ENCODE measurements around the gene ERICH6B. TPM values are rescaled to one million over a fixed set of nuclear protein-coding genes. Genes with fewer than 3 reads are reported as not detected.

The ERICH6B gene
- polyA plus RNA-seq, 1 donor, result 2.1 TPM

- no peaks in the 10 kb centered on the region for H3K36me3 ChIP-seq (ENCODE audit: control insufficient read depth, insufficient read depth, low read length)
- H3K4me3 ChIP-seq (ENCODE audit: low read length), result no peak overlapping the region
- WGBS (ENCODE audit: insufficient coverage, low lambda C conversion rate), result 100% methylated on average over 2 of the region's 7 CpGs
- H3K4me1 ChIP-seq (ENCODE audit: control insufficient read depth, insufficient read depth, low read length), result no peaks in the 10 kb centered on the region
- no peak for DNase-seq
- H3K27me3 ChIP-seq (ENCODE audit: control insufficient read depth, insufficient read depth, low read length), result peaks cover 3% of the 10 kb centered on the region
- H3K9me3 ChIP-seq (ENCODE audit: control insufficient read depth, low read depth, low read length), result no peaks in the 10 kb centered on the region
- H3K27ac ChIP-seq (ENCODE audit: low read length), result no peak overlapping the region
These were observed 15.3 kb upstream of the ERICH6B start for GRCh38 chr13:45630791-45631190.

DNA sequence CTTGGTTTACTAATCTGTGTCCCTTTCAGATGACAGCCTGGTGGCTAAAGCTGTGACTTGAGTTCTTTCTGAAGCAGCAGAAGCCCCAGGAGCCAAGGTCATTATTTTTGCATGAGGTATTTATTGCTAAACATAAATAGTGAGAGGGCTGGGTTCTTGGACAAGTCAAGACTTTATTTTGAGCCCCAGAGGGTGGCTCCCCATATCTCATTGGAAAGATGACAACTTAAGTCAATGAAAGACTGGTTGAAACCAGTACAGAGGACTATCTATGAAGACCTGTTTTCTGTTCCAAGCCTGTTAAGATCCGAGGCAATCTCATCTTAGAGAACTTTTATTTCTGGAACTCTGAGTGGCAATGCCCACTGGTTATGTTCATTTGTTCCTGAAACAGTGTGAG is 14.4 kb upstream of the ERICH6B start:
- no peak for DNase-seq
- no peaks in the 10 kb centered on the region for H3K4me1 ChIP-seq (ENCODE audit: control insufficient read depth, insufficient read depth, low read length)
- no peak overlapping the region for H3K27ac ChIP-seq (ENCODE audit: low read length)
- H3K36me3 ChIP-seq (ENCODE audit: control insufficient read depth, insufficient read depth, low read length), result no peaks in the 10 kb centered on the region
- H3K9me3 ChIP-seq (ENCODE audit: control insufficient read depth, low read depth, low read length), result no peaks in the 10 kb centered on the region
- peaks cover 3% of the 10 kb centered on the region for H3K27me3 ChIP-seq (ENCODE audit: control insufficient read depth, insufficient read depth, low read length)
- no CpG with 5 or more reads among the region's 1 CpG for WGBS (ENCODE audit: insufficient coverage, low lambda C conversion rate)
- no peak overlapping the region for H3K4me3 ChIP-seq (ENCODE audit: low read length)

DNA sequence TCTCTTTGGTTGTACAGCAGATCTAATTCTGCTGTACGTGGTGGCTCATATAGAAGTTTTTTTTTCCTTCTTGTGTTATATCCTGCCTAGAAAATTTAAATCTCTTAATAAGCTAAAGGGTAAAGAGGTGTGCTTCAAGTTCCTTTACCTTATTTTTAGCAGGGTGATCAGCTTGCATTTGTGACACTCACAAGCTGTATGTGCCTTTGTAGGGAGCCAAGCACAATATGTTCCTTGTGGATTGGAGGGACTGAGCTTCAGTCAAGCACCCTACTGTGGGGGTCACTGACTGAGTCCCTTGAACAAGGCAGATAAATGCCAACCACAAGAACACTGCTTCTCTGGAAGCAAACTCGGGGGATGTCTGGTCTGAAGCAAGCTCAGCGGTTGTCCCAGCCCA is 12.6 kb upstream of the ERICH6B start:
- WGBS (ENCODE audit: insufficient coverage, low lambda C conversion rate), result no CpG with 5 or more reads among the region's 3 CpGs
- no peaks in the 10 kb centered on the region for H3K36me3 ChIP-seq (ENCODE audit: control insufficient read depth, insufficient read depth, low read length)
- peaks cover 3% of the 10 kb centered on the region for H3K27me3 ChIP-seq (ENCODE audit: control insufficient read depth, insufficient read depth, low read length)
- H3K9me3 ChIP-seq (ENCODE audit: control insufficient read depth, low read depth, low read length), result no peaks in the 10 kb centered on the region
- no peaks in the 10 kb centered on the region for H3K4me1 ChIP-seq (ENCODE audit: control insufficient read depth, insufficient read depth, low read length)
- no peak overlapping the region for H3K4me3 ChIP-seq (ENCODE audit: low read length)
- DNase-seq, result no peak
- no peak overlapping the region for H3K27ac ChIP-seq (ENCODE audit: low read length)

- WGBS (ENCODE audit: insufficient coverage, low lambda C conversion rate), result no CpG with 5 or more reads among the region's 1 CpG
- no peak for DNase-seq
- no peaks in the 10 kb centered on the region for H3K9me3 ChIP-seq (ENCODE audit: control insufficient read depth, low read depth, low read length)
- H3K27ac ChIP-seq (ENCODE audit: low read length), result no peak overlapping the region
- peaks cover 3% of the 10 kb centered on the region for H3K27me3 ChIP-seq (ENCODE audit: control insufficient read depth, insufficient read depth, low read length)
- no peaks in the 10 kb centered on the region for H3K36me3 ChIP-seq (ENCODE audit: control insufficient read depth, insufficient read depth, low read length)
- H3K4me1 ChIP-seq (ENCODE audit: control insufficient read depth, insufficient read depth, low read length), result no peaks in the 10 kb centered on the region
- H3K4me3 ChIP-seq (ENCODE audit: low read length), result no peak overlapping the region
These were observed 12.1 kb upstream of the ERICH6B start for GRCh38 chr13:45627656-45628055.

DNA sequence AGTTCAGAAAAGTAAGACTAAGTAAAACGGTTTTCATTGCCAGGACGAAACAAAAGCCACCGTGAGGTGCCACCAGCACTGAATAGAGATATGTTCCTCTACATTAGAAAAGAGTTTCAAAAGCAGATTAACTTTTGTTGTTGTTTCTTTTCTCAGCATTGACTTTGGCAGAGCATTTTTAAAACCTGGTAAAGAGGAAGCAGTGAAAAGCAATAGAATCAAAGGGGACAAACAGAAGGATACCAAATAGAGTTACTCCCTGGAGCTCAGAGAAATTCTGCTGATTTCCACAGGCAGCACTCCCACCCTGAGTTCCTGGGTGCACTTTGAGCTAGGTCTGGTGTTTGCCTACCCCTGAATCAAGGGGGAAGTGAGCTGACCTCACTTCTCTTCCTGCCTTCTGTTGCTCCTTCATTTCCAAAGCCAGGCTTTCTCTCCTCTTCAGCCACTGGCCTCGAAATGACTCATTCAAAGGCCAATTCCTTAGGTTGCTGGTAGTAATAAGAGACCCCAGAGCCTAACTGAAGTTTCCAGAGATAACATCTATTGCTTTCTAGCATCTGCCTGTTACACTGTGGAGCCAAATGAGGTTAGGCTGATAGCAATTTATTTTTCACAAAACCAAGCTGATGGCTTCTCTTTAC is 11.3 kb upstream of the ERICH6B start:
- Histone ChIP-seq H3K36me3 (ENCODE audit: control insufficient read depth, insufficient read depth, low read length) (no peaks in the 10 kb centered on the region), H3K27me3 (ENCODE audit: control insufficient read depth, insufficient read depth, low read length) (peaks cover 6% of the 10 kb centered on the region), H3K27ac (ENCODE audit: low read length) (no peak overlapping the region), H3K9me3 (ENCODE audit: control insufficient read depth, low read depth, low read length) (no peaks in the 10 kb centered on the region), H3K4me3 (ENCODE audit: low read length) (no peak overlapping the region), H3K4me1 (ENCODE audit: control insufficient read depth, insufficient read depth, low read length) (no peaks in the 10 kb centered on the region)
- no CpG with 5 or more reads among the region's 4 CpGs for WGBS (ENCODE audit: insufficient coverage, low lambda C conversion rate)
- no peak for DNase-seq

DNA sequence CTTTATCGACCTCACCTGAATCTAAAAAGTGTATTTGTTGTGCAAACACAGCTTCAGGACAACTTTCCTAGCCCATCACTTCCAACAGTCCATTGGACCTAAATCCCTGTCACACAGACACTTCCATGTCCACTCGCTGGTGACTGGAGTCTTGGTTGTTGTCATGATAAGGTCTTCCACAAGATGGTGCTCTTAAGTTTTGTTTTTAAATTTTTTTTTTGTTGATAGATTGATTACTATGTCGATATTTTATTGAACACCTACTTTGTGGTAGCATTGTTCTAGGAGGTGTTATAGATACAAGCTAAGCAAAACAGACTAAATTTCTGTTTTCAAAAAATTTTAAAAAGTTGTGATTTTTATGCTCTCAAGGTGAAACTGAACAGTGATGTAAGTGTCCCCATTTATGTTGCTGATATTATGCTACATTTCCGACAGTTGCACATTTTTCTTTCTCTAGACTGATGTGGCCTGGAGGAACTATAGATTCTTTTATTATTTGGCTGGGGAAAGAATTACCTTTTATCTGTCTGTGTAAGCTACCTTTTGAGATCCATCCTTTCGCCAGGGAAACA is 8.1 kb upstream of the ERICH6B start:
- H3K27me3 ChIP-seq (ENCODE audit: control insufficient read depth, insufficient read depth, low read length), result peaks cover 10% of the 10 kb centered on the region
- H3K27ac ChIP-seq (ENCODE audit: low read length), result no peak overlapping the region
- H3K36me3 ChIP-seq (ENCODE audit: control insufficient read depth, insufficient read depth, low read length), result no peaks in the 10 kb centered on the region
- no peak overlapping the region for H3K4me3 ChIP-seq (ENCODE audit: low read length)
- no peaks in the 10 kb centered on the region for H3K9me3 ChIP-seq (ENCODE audit: control insufficient read depth, low read depth, low read length)
- 58% methylated on average over 2 of the region's 5 CpGs for WGBS (ENCODE audit: insufficient coverage, low lambda C conversion rate)
- H3K4me1 ChIP-seq (ENCODE audit: control insufficient read depth, insufficient read depth, low read length), result no peaks in the 10 kb centered on the region
- no peak for DNase-seq

DNA sequence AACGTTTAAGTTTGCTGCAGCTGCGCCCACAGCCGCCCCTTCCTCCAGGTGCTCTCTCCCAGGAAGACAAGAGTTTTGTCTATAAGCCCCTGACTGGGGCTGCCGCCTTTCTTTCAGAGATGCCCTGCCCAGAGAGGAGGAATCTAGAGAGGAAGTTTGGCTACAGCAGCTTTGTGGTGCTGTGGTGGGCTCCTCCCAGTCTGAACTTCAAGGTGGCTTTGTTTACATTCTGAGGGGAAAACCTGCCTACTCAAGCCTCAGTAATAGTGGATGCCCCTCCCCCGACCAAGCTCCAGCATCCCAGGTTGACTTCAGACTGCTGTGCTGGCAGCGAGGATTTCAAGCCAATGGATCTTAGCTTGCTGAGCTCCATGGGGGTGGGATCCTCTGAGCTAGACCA is 6.4 kb upstream of the ERICH6B start:
- no peak for DNase-seq
- WGBS (ENCODE audit: insufficient coverage, low lambda C conversion rate), result no CpG with 5 or more reads among the region's 6 CpGs

GRCh38 chr13:45607931-45608330 is 7.6 kb downstream of the ERICH6B start:
- H3K4me1 ChIP-seq (ENCODE audit: control insufficient read depth, insufficient read depth, low read length), result no peaks in the 10 kb centered on the region
- H3K27me3 ChIP-seq (ENCODE audit: control insufficient read depth, insufficient read depth, low read length), result peaks cover 17% of the 10 kb centered on the region
- no peaks in the 10 kb centered on the region for H3K9me3 ChIP-seq (ENCODE audit: control insufficient read depth, low read depth, low read length)
- no peaks in the 10 kb centered on the region for H3K36me3 ChIP-seq (ENCODE audit: control insufficient read depth, insufficient read depth, low read length)
- no peak overlapping the region for H3K27ac ChIP-seq (ENCODE audit: low read length)
- WGBS (ENCODE audit: insufficient coverage, low lambda C conversion rate), result no CpG with 5 or more reads among the region's 3 CpGs
- H3K4me3 ChIP-seq (ENCODE audit: low read length), result no peak overlapping the region
- no peak for DNase-seq

More for the DNA sequence above, 6.4 kb upstream of the ERICH6B start:
- Histone ChIP-seq H3K4me3 (ENCODE audit: low read length) (no peak overlapping the region), H3K4me1 (ENCODE audit: control insufficient read depth, insufficient read depth, low read length) (no peaks in the 10 kb centered on the region), H3K27ac (ENCODE audit: low read length) (no peak overlapping the region), H3K9me3 (ENCODE audit: control insufficient read depth, low read depth, low read length) (no peaks in the 10 kb centered on the region), H3K27me3 (ENCODE audit: control insufficient read depth, insufficient read depth, low read length) (peaks cover 8% of the 10 kb centered on the region), H3K36me3 (ENCODE audit: control insufficient read depth, insufficient read depth, low read length) (no peaks in the 10 kb centered on the region)

GRCh38 chr13:45604892-45605291 is 10.6 kb downstream of the ERICH6B start:
- H3K36me3 ChIP-seq (ENCODE audit: control insufficient read depth, insufficient read depth, low read length), result no peaks in the 10 kb centered on the region
- H3K27ac ChIP-seq (ENCODE audit: low read length), result no peak overlapping the region
- H3K4me1 ChIP-seq (ENCODE audit: control insufficient read depth, insufficient read depth, low read length), result no peaks in the 10 kb centered on the region
- DNase-seq, result no peak
- WGBS (ENCODE audit: insufficient coverage, low lambda C conversion rate), result no CpG with 5 or more reads among the region's 4 CpGs
- H3K27me3 ChIP-seq (ENCODE audit: control insufficient read depth, insufficient read depth, low read length), result peaks cover 7% of the 10 kb centered on the region
- no peaks in the 10 kb centered on the region for H3K9me3 ChIP-seq (ENCODE audit: control insufficient read depth, low read depth, low read length)
- no peak overlapping the region for H3K4me3 ChIP-seq (ENCODE audit: low read length)

- H3K36me3 ChIP-seq (ENCODE audit: control insufficient read depth, insufficient read depth, low read length), result no peaks in the 10 kb centered on the region
- H3K27ac ChIP-seq (ENCODE audit: low read length), result no peak overlapping the region
- H3K4me3 ChIP-seq (ENCODE audit: low read length), result no peak overlapping the region
- DNase-seq, result no peak
- no peaks in the 10 kb centered on the region for H3K9me3 ChIP-seq (ENCODE audit: control insufficient read depth, low read depth, low read length)
- no peaks in the 10 kb centered on the region for H3K4me1 ChIP-seq (ENCODE audit: control insufficient read depth, insufficient read depth, low read length)
- H3K27me3 ChIP-seq (ENCODE audit: control insufficient read depth, insufficient read depth, low read length), result peaks cover 6% of the 10 kb centered on the region
- no CpG with 5 or more reads among the region's 4 CpGs for WGBS (ENCODE audit: insufficient coverage, low lambda C conversion rate)
These were observed 12.2 kb downstream of the ERICH6B start for GRCh38 chr13:45603338-45603737.
